Panc1 (cell line): ENCODE results near the gene RIMBP2.

Source experiments
- POLR2AphosphoS5 ChIP-seq: IDR thresholded peaks from 2 replicates; pipeline ENCODE4 v1.6.1; 2012; ENCODE audit warnings: mild to moderate bottlenecking, low read depth, low read length, moderate library complexity
- SIN3A ChIP-seq: IDR thresholded peaks from 2 replicates; pipeline ENCODE4 v1.6.1; 2012; ENCODE audit warnings: low read depth, mild to moderate bottlenecking, low read length, moderate library complexity, borderline replicate concordance; ENCODE audit not compliant: insufficient read depth
- TCF7L2 ChIP-seq: IDR thresholded peaks from 2 replicates; pipeline ENCODE4 v1.6.1; 2011; ENCODE audit warnings: mild to moderate bottlenecking, low read depth, low read length, inconsistent platforms
- TF ChIP-seq, protein P1 (sequence below): fragments of 450-650 bp; IDR thresholded peaks from 2 replicates; pipeline ENCODE4 v1.5.1; 2017; ENCODE audit warnings: mild to moderate bottlenecking
- TF ChIP-seq, protein P2 (sequence below), 2 experiments: IDR thresholded peaks; 2 replicates each; pipeline ENCODE4 v1.6.1; 2011 to 2012; ENCODE audit warnings: low read depth in 2 of 2, control low read depth in 1 of 2, low read length in 1 of 2, mild to moderate bottlenecking in 1 of 2, moderate library complexity in 1 of 2; ENCODE audit not compliant: insufficient read depth in 1 of 2

DNA sequence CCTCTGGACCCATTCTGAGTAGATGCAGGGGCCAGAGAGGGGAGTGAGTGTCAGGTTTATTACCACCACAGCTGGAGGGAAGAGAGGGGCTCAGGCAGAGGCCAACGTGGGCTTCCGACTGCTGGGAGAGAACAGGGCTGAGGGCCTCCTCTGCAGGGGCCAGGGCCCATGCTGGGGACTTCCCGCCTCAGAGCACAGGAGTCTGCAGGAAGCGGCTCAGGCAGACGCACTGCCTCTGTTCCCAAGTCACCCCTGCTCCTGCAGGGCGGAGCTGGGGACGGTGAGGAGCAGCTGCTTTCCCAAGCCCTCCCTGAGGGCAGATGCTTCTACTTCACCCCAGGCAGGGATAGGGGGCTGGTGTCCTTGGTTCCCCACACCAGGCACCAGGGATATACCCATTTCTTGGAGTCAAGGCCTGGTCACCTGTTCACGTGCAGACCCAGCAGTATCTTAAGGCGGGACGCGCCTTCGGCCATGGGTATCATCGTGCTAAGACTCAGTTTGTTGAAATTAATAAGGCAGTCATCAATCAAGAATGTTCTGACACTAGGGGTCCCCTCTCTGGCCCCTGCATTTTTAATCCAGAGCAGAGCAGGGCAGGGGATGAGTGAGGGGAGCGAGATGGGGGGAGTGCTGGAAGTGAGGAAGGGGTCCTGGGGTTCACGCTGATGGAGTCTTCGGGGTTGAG lies 278.4 kb downstream of the RIMBP2 start:
- TF ChIP-seq, protein P1, sequence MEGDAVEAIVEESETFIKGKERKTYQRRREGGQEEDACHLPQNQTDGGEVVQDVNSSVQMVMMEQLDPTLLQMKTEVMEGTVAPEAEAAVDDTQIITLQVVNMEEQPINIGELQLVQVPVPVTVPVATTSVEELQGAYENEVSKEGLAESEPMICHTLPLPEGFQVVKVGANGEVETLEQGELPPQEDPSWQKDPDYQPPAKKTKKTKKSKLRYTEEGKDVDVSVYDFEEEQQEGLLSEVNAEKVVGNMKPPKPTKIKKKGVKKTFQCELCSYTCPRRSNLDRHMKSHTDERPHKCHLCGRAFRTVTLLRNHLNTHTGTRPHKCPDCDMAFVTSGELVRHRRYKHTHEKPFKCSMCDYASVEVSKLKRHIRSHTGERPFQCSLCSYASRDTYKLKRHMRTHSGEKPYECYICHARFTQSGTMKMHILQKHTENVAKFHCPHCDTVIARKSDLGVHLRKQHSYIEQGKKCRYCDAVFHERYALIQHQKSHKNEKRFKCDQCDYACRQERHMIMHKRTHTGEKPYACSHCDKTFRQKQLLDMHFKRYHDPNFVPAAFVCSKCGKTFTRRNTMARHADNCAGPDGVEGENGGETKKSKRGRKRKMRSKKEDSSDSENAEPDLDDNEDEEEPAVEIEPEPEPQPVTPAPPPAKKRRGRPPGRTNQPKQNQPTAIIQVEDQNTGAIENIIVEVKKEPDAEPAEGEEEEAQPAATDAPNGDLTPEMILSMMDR = no peak
- TF ChIP-seq POLR2AphosphoS5 (no peak), SIN3A (no peak), TCF7L2 (no peak)
- TF ChIP-seq, protein P2, sequence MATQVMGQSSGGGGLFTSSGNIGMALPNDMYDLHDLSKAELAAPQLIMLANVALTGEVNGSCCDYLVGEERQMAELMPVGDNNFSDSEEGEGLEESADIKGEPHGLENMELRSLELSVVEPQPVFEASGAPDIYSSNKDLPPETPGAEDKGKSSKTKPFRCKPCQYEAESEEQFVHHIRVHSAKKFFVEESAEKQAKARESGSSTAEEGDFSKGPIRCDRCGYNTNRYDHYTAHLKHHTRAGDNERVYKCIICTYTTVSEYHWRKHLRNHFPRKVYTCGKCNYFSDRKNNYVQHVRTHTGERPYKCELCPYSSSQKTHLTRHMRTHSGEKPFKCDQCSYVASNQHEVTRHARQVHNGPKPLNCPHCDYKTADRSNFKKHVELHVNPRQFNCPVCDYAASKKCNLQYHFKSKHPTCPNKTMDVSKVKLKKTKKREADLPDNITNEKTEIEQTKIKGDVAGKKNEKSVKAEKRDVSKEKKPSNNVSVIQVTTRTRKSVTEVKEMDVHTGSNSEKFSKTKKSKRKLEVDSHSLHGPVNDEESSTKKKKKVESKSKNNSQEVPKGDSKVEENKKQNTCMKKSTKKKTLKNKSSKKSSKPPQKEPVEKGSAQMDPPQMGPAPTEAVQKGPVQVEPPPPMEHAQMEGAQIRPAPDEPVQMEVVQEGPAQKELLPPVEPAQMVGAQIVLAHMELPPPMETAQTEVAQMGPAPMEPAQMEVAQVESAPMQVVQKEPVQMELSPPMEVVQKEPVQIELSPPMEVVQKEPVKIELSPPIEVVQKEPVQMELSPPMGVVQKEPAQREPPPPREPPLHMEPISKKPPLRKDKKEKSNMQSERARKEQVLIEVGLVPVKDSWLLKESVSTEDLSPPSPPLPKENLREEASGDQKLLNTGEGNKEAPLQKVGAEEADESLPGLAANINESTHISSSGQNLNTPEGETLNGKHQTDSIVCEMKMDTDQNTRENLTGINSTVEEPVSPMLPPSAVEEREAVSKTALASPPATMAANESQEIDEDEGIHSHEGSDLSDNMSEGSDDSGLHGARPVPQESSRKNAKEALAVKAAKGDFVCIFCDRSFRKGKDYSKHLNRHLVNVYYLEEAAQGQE (IDR thresholded peaks at IDR 0.05; ENCODE audit: insufficient read depth in 1 of 2, low read depth in 2 of 2, low read length in 1 of 2) = no peak
